Spinal cord (tissue), 10 donors: Measurements from ENCODE around the gene DNASE1L2. TPM values are rescaled to one million over a fixed set of nuclear protein-coding genes. Genes with fewer than 3 reads are reported as not detected.
A peak's percentile ranks its signal among the peaks of the same experiment; 100 is the strongest.
"Not testable (repeated sequence)": the region's sequence is repeated elsewhere in the genome, so short reads cannot be mapped to it uniquely, and the experiment has no call there.

Experiments used
- DNase-seq, 6 donors: peaks; one replicate each; pipeline versions ENCODE4 v3.0.0 to v3.0.0-alpha.2; 2013 to 2015; ENCODE audit warnings: low spot score in 6 of 6, low read depth in 4 of 6
- H3K27ac ChIP-seq: one replicate; pipeline ENCODE4 v1.5.1; 2013; ENCODE audit warnings: low read depth, low read length, control low read depth
- H3K27me3 ChIP-seq: one replicate; pipeline ENCODE4 v1.6.1; 2013; ENCODE audit warnings: low read length; ENCODE audit not compliant: control insufficient read depth, insufficient read depth
- H3K36me3 ChIP-seq: one replicate; pipeline ENCODE4 v1.6.1; 2013; ENCODE audit warnings: low read length; ENCODE audit not compliant: control insufficient read depth, insufficient read depth
- H3K4me1 ChIP-seq: one replicate; pipeline ENCODE4 v1.6.1; 2013; ENCODE audit warnings: low read length; ENCODE audit not compliant: control insufficient read depth, insufficient read depth
- H3K4me3 ChIP-seq: one replicate; pipeline ENCODE4 v1.5.1; 2013; ENCODE audit warnings: low read depth, low read length, control low read depth
- H3K9me3 ChIP-seq: one replicate; pipeline ENCODE4 v1.6.1; 2013; ENCODE audit warnings: low read length; ENCODE audit not compliant: control insufficient read depth, insufficient read depth
- WGBS: methylation state at CpG from one replicate; pipeline ENCODE4 v1.1.5; 2013; ENCODE audit warnings: missing lambda C conversion rate; ENCODE audit not compliant: insufficient coverage; 5-methylcytosine and 5-hydroxymethylcytosine counted together
- polyA plus RNA-seq, 2 donors: library from polyadenylated mRNA; unstranded; fragments of 120-200 nt; gene quantifications; one replicate each; pipeline ENCODE4 v1.2.1, GENCODE V29; 2013; ENCODE audit not compliant: insufficient read length in 2 of 2
- total RNA-seq, 2 donors: library from RNA; depleted of rRNA in 1 of 2; stranded (reverse); fragments of 120-200 nt in 1 of 2; fragments of >200 nt in 1 of 2; gene quantifications; one replicate each; pipeline versions ENCODE4 v1.2.3 to v1.2.4, GENCODE V29; 2013 to 2014
- donor health status: healthy.

DNASE1L2 gene
- total and polyA plus RNA-seq, 4 donors, result 1.9 to 6.1 (median 3.9) TPM

GRCh38 chr16:2263026-2263425, 26.8 kb downstream of the DNASE1L2 start:
- H3K27me3 ChIP-seq, DNase-seq, H3K4me3 ChIP-seq, H3K27ac ChIP-seq, H3K9me3 ChIP-seq: not testable (repeated sequence)
- H3K4me1 ChIP-seq, result peaks cover 12% of the 10 kb centered on the region
- H3K36me3 ChIP-seq, result peaks cover 51% of the 10 kb centered on the region
- WGBS, result 94% methylated on average over 11 of the region's 14 CpGs

DNA sequence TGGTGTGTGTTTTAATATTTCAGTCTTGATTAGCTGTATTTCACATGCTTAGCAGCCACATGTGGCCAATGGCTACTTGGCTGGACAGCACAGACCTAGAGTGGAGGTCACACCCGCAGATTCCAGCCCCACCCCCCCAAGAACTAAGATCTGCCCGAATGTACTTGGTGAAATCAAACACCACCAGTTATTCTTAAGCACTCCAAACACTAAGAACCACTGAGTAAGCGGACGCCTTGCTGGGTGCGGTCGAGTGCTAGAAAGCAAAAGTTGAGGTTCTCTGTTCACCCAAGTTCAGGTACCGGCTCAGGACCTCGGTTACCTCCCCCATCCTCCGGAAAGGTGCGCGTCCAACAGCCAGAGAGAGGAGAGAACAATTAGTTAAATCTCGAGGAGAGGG, 30.6 kb downstream of the DNASE1L2 start:
- not testable (repeated sequence) for H3K9me3 ChIP-seq, H3K27ac ChIP-seq, H3K27me3 ChIP-seq, DNase-seq
- peaks cover 44% of the 10 kb centered on the region for H3K36me3 ChIP-seq
- 17% methylated on average over 1 of the region's 12 CpGs for WGBS
- peak overlapping the region; percentile 82 for H3K4me3 ChIP-seq
- H3K4me1 ChIP-seq, result peaks cover 43% of the 10 kb centered on the region

- peak overlapping the region; percentile 82 for H3K4me3 ChIP-seq
- peaks cover 44% of the 10 kb centered on the region for H3K36me3 ChIP-seq
- not testable (repeated sequence) for H3K27me3 ChIP-seq, DNase-seq, H3K9me3 ChIP-seq
- peaks cover 49% of the 10 kb centered on the region for H3K4me1 ChIP-seq
- H3K27ac ChIP-seq, result peak overlapping the region; percentile 98
- WGBS, result 0% methylated on average over 51 of the region's 54 CpGs
Observed at GRCh38 chr16:2267505-2267912, 31.3 kb downstream of the DNASE1L2 start.

- H3K4me3 ChIP-seq, result peak within 1 kb of the TSS; percentile 82
Observed at GRCh38 chr16:2267913-2268666, 31.8 kb downstream of the DNASE1L2 start, which contains the start of gene RNPS1. RNPS1 (minus strand) TSS chr16:2268126; CDS start chr16:2264643, 3,483 bp downstream.

GRCh38 chr16:2270070-2270462, 33.8 kb downstream of the DNASE1L2 start:
- H3K4me1 ChIP-seq, result peaks cover 49% of the 10 kb centered on the region
- no peak for DNase-seq
- WGBS, result 88% methylated on average over 6 of the region's 9 CpGs
- no peak overlapping the region for H3K27ac ChIP-seq
- peaks cover 49% of the 10 kb centered on the region for H3K36me3 ChIP-seq
- no peaks in the 10 kb centered on the region for H3K27me3 ChIP-seq
- H3K9me3 ChIP-seq, result no peaks in the 10 kb centered on the region
- no peak overlapping the region for H3K4me3 ChIP-seq

More at GRCh38 chr16:2267913-2268666, 31.8 kb downstream of the DNASE1L2 start, which contains the start of gene RNPS1:
- H3K36me3 ChIP-seq, result peaks cover 44% of the 10 kb centered on the region
- under 1% methylated on average over 88 of the region's 88 CpGs for WGBS
- H3K9me3 ChIP-seq, result no peaks in the 10 kb centered on the region
- no peaks in the 10 kb centered on the region for H3K27me3 ChIP-seq
- H3K4me1 ChIP-seq, result peaks cover 49% of the 10 kb centered on the region
- DNase-seq, result peak; percentile 96 to 99 (median 98)
- peak within 1 kb of the TSS; percentile 98 for H3K27ac ChIP-seq

DNA sequence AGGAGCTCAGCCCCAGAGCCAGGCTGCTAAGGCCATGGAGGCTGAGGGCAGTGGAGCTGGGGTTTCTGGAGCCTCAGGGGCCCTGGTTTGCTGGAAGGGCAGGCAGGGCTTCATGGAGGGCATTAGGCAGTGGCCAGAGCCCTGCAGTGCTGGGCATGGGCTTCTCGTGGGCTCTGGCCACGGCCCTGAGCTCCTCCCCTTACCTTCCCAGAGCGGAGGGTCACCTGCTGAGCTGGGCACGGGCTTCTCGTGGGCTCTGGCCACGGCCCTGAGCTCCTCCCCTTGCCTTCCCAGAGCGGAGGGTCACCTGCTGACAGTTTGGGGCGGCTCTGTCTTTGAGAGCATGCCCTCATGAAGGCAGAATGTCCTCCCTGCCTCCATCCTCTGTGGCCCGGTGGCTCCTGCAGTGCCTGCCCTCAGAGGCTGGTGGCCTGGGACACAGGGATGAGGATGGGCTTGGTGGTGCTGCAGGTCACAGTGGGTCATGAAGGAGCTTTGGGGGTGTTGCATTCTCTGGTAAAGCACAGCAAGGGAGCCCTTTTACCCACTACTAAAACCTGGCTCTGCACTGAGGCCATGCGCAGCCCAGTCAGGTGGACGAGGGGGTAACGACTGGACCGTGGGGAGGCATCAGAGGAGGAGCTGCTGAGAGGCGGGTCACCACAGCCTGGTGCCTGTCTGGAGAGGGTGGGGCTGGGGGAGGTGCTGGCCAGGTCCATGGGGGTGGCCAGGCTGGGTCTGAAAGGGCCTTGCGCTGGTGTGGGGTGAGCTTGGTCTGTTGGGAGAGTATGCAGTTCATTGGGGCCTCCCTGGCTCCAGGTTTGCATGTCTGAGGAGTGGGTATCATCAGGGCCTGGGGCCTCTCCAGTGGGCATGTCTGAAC, 34.6 kb downstream of the DNASE1L2 start:
- Histone ChIP-seq H3K27me3 (no peaks in the 10 kb centered on the region), H3K36me3 (peaks cover 57% of the 10 kb centered on the region), H3K4me3 (no peak overlapping the region), H3K27ac (no peak overlapping the region), H3K4me1 (peaks cover 49% of the 10 kb centered on the region), H3K9me3 (no peaks in the 10 kb centered on the region)
- no peak for DNase-seq
- WGBS, result 66% methylated on average over 11 of the region's 15 CpGs

GRCh38 chr16:2271848-2272461, 35.7 kb downstream of the DNASE1L2 start:
- Histone ChIP-seq H3K27me3 (no peaks in the 10 kb centered on the region), H3K9me3 (no peaks in the 10 kb centered on the region), H3K36me3 (peaks cover 68% of the 10 kb centered on the region), H3K4me3 (no peak overlapping the region), H3K27ac (no peak overlapping the region), H3K4me1 (peaks cover 41% of the 10 kb centered on the region)
- WGBS, result 90% methylated on average over 14 of the region's 14 CpGs
- DNase-seq, result no peak

DNA sequence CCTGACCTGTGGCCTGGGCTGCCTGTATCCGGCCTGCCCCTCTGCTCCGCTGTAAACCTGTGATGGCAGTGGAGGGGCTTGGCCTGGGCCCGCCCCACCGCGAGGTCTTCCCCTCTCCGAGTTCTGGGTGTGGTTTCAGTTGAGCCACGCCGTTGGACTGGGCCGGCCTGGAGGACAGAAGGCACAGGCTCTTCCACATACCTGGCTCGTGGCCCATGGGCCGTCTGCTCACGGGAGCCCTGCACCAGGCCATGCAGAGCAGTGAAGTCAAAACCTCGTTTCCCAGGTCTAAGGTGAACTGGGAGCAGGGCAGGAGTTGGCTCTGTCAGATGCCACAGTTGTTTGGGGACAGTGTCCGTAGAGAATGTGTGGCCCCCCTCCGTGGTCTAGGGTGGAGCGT, 37.2 kb downstream of the DNASE1L2 start:
- Histone ChIP-seq H3K4me3 (no peak overlapping the region), H3K27me3 (no peaks in the 10 kb centered on the region), H3K36me3 (peaks cover 83% of the 10 kb centered on the region), H3K27ac (no peak overlapping the region), H3K9me3 (no peaks in the 10 kb centered on the region), H3K4me1 (peaks cover 38% of the 10 kb centered on the region)
- DNase-seq, result no peak
- 85% methylated on average over 16 of the region's 16 CpGs for WGBS

DNA sequence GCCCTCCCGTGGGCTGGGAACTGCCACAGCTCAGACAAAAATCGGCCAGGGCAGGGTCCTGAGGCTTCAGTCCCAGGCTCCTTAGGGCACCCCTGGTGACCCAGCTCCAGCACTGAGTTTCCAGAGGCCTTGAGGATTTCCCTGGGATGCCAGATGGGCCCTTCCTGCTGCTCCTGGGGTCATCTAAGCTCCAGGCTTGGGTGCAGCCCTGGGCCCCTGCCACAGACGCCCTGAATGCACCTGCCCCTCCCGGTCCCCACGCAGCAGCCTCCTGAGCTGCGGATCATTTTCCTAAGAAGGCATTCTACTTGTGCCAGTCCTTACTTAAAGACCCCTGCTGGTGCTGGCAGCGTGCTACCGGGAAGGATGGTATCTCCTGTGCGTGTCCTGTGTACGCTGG, 37.7 kb downstream of the DNASE1L2 start:
- peaks cover 88% of the 10 kb centered on the region for H3K36me3 ChIP-seq
- WGBS, result 91% methylated on average over 10 of the region's 10 CpGs
- H3K4me1 ChIP-seq, result peaks cover 36% of the 10 kb centered on the region
- no peaks in the 10 kb centered on the region for H3K9me3 ChIP-seq
- H3K27ac ChIP-seq, result no peak overlapping the region
- no peak overlapping the region for H3K4me3 ChIP-seq
- H3K27me3 ChIP-seq, result no peaks in the 10 kb centered on the region
- no peak for DNase-seq
